ENCODE measurements around the gene PPRC1. TPM values are rescaled to one million over a fixed set of nuclear protein-coding genes. Genes with fewer than 3 reads are reported as not detected.

PPRC1 gene
- total RNA-seq, 1 experiment from 2014 or later = 79.4 TPM

DNA sequence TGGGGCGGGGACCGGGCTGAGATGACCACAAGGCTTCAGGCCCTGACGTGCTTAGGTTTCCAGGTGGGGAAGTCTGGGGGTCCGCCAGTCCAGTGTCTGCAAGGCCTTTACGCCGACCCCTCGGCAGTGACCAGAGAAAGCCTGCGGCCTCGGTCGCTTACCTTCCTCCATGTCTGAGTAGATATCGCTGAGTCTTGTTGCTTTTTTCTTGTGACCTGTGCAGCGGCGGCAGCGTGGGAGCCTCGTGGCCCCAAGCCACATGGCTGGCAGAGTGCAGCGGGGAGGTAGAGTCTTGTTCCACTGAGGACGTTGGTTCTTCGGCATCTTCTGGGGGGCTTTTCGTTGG, 19.7 kb downstream of the PPRC1 start:
- DNase-seq (ENCODE audit: low spot score) = no peak
- Mint-ChIP-seq H3K27me3 (ENCODE audit: low read depth) (no peaks in the 10 kb centered on the region), H3K9me3 (no peaks in the 10 kb centered on the region), H3K27ac (peak overlapping the region; percentile 98), H3K36me3 (peaks cover 68% of the 10 kb centered on the region), H3K4me3 (peak overlapping the region; percentile 98), H3K4me1 (peaks cover 24% of the 10 kb centered on the region)
- ChIA-PET POLR2A (interaction anchor here (1.0 to 1.5 kb wide), 5 partner anchors 13 to 97 kb away, joined by 3 to 9 read pairs (median 4); partner anchors contain the start of gene ARMH3), CTCF (interaction anchor here (0.9 to 3.6 kb wide), 11 partner anchors 13 to 312 kb away, joined by 3 to 18 read pairs (median 4); partner anchors contain the start of gene PPRC1)
- TF ChIP-seq, protein P1, sequence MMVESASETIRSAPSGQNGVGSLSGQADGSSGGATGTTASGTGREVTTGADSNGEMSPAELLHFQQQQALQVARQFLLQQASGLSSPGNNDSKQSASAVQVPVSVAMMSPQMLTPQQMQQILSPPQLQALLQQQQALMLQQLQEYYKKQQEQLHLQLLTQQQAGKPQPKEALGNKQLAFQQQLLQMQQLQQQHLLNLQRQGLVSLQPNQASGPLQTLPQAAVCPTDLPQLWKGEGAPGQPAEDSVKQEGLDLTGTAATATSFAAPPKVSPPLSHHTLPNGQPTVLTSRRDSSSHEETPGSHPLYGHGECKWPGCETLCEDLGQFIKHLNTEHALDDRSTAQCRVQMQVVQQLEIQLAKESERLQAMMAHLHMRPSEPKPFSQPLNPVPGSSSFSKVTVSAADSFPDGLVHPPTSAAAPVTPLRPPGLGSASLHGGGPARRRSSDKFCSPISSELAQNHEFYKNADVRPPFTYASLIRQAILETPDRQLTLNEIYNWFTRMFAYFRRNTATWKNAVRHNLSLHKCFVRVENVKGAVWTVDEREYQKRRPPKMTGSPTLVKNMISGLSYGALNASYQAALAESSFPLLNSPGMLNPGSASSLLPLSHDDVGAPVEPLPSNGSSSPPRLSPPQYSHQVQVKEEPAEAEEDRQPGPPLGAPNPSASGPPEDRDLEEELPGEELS (CRISPR knock-in tag; IDR thresholded peaks at IDR 0.05) = no peak
- TF ChIP-seq ZNF263 (CRISPR knock-in tag; IDR thresholded peaks at IDR 0.05; ENCODE audit: low read depth) (no peak), ZNF416 (CRISPR knock-in tag; IDR thresholded peaks at IDR 0.05) (no peak), ZNF121 (CRISPR knock-in tag; IDR thresholded peaks at IDR 0.05) (no peak), ESRRA (CRISPR knock-in tag; IDR thresholded peaks at IDR 0.05; ENCODE audit: borderline replicate concordance) (no peak), NR2C2 (CRISPR knock-in tag; IDR thresholded peaks at IDR 0.05) (no peak), GTF2I (CRISPR knock-in tag; conservative IDR thresholded peaks at IDR 0.05) (no peak), CREM (CRISPR knock-in tag; IDR thresholded peaks at IDR 0.05) (no peak), JUN (CRISPR knock-in tag; IDR thresholded peaks at IDR 0.05) (peak; percentile 64; the same call in 1 of the 2 replicates), HMGA2 (CRISPR knock-in tag; IDR thresholded peaks at IDR 0.05) (no peak), ATF1 (CRISPR knock-in tag; IDR thresholded peaks at IDR 0.05) (no peak)
- TF ChIP-seq, protein P2, sequence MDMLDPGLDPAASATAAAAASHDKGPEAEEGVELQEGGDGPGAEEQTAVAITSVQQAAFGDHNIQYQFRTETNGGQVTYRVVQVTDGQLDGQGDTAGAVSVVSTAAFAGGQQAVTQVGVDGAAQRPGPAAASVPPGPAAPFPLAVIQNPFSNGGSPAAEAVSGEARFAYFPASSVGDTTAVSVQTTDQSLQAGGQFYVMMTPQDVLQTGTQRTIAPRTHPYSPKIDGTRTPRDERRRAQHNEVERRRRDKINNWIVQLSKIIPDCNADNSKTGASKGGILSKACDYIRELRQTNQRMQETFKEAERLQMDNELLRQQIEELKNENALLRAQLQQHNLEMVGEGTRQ (CRISPR knock-in tag; IDR thresholded peaks at IDR 0.05) = no peak
- TF ChIP-seq, protein P3, sequence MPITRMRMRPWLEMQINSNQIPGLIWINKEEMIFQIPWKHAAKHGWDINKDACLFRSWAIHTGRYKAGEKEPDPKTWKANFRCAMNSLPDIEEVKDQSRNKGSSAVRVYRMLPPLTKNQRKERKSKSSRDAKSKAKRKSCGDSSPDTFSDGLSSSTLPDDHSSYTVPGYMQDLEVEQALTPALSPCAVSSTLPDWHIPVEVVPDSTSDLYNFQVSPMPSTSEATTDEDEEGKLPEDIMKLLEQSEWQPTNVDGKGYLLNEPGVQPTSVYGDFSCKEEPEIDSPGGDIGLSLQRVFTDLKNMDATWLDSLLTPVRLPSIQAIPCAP (CRISPR knock-in tag; IDR thresholded peaks at IDR 0.05) = no peak
- TF ChIP-seq, protein P4, sequence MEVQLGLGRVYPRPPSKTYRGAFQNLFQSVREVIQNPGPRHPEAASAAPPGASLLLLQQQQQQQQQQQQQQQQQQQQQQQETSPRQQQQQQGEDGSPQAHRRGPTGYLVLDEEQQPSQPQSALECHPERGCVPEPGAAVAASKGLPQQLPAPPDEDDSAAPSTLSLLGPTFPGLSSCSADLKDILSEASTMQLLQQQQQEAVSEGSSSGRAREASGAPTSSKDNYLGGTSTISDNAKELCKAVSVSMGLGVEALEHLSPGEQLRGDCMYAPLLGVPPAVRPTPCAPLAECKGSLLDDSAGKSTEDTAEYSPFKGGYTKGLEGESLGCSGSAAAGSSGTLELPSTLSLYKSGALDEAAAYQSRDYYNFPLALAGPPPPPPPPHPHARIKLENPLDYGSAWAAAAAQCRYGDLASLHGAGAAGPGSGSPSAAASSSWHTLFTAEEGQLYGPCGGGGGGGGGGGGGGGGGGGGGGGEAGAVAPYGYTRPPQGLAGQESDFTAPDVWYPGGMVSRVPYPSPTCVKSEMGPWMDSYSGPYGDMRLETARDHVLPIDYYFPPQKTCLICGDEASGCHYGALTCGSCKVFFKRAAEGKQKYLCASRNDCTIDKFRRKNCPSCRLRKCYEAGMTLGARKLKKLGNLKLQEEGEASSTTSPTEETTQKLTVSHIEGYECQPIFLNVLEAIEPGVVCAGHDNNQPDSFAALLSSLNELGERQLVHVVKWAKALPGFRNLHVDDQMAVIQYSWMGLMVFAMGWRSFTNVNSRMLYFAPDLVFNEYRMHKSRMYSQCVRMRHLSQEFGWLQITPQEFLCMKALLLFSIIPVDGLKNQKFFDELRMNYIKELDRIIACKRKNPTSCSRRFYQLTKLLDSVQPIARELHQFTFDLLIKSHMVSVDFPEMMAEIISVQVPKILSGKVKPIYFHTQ (CRISPR knock-in tag; IDR thresholded peaks at IDR 0.05) = 0 out of 2 replicates have a peak, but pooled peaks have one; percentile 34
- ATAC-seq = peak; percentile 1

DNA sequence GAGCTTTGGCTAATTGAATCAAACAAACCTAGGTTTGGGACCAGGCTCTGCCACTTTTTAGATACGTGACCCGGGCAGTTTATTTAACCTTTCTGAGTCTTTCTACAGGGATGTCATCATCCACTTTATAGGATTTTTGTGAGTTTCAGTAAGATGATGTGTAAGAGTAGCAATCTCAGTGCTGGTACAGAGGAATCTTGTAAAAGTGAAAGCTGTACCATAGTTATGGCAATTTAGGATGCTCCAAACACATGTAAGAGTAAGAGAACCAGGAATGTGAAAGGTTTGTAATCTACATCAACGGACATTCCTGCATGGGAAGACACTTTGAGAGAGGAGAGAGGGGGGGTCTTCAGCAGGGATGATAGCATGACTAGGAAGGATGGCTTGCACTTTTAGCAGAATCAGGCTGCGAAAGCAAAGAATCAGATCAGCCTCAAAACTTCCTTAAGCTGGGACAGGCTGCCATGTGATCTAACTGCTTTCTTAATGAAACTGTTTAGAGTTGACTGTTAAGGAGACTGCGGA, 20.3 kb downstream of the PPRC1 start:
- ATAC-seq = no peak
- CTCF ChIA-PET = interaction anchor here (3.6 kb wide), 1 partner anchor 16 kb away, joined by 18 read pairs; no protein-coding TSS in a partner anchor
- peak overlapping the region; percentile 98 for H3K4me3 Mint-ChIP-seq
- TF ChIP-seq, protein P4 (CRISPR knock-in tag; IDR thresholded peaks at IDR 0.05) = no peak
- TF ChIP-seq, protein P5, sequence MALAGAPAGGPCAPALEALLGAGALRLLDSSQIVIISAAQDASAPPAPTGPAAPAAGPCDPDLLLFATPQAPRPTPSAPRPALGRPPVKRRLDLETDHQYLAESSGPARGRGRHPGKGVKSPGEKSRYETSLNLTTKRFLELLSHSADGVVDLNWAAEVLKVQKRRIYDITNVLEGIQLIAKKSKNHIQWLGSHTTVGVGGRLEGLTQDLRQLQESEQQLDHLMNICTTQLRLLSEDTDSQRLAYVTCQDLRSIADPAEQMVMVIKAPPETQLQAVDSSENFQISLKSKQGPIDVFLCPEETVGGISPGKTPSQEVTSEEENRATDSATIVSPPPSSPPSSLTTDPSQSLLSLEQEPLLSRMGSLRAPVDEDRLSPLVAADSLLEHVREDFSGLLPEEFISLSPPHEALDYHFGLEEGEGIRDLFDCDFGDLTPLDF (CRISPR knock-in tag; IDR thresholded peaks at IDR 0.05) = no peak
- TF ChIP-seq PRRX2 (CRISPR knock-in tag; IDR thresholded peaks at IDR 0.05) = no peak
- TF ChIP-seq OVOL2 (CRISPR knock-in tag; IDR thresholded peaks at IDR 0.05; ENCODE audit: borderline replicate concordance) = no peak
- no peak for TF ChIP-seq SP1 (CRISPR knock-in tag; conservative IDR thresholded peaks at IDR 0.05)
- TF ChIP-seq, protein P6, sequence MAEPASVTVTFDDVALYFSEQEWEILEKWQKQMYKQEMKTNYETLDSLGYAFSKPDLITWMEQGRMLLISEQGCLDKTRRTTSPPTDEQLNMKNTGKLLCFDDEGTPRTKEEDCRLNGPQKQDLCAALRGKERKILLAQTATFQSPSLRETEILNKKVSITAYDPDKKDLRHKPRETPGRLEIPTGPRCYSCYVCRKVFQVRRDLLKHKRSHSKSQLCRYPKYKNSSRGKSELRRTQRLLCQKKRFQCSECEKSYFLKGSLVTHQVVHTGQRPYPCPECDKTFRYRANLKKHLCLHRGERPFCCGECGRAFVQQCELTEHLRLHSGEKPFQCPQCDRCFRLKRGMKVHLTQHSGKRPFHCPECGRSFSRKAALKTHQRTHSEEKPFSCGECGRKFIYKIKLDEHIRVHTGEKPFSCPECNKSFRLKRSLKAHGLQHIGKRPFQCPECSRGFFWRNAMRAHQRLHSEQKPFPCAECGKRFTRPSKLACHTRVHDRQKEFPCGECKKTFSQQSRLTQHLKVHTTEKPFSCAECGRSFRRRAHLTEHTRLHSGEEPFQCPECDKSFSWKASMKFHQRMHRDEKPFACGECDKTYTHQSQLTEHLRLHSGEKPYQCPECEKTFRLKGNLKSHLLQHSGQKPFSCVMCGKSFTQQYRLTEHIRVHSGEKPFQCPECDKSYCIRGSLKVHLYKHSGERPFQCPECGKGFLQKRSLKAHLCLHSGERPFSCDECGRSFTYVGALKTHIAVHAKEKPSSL (CRISPR knock-in tag; conservative IDR thresholded peaks at IDR 0.05) = no peak
- no peak for TF ChIP-seq JAZF1 (CRISPR knock-in tag; IDR thresholded peaks at IDR 0.05)
- no peak for TF ChIP-seq EMX1 (CRISPR knock-in tag; IDR thresholded peaks at IDR 0.05)
- TF ChIP-seq, protein P7, sequence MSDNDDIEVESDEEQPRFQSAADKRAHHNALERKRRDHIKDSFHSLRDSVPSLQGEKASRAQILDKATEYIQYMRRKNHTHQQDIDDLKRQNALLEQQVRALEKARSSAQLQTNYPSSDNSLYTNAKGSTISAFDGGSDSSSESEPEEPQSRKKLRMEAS (CRISPR knock-in tag; IDR thresholded peaks at IDR 0.05) = no peak
- no peak for TF ChIP-seq RORB (CRISPR knock-in tag; IDR thresholded peaks at IDR 0.05)

More for the DNA sequence above, 20.3 kb downstream of the PPRC1 start:
- no peak for DNase-seq (ENCODE audit: low spot score)
- H3K9me3 Mint-ChIP-seq = no peaks in the 10 kb centered on the region
- POLR2A ChIA-PET = interaction anchor here (1.5 kb wide), 1 partner anchor 17 kb away, joined by 3 read pairs; no protein-coding TSS in a partner anchor
- H3K36me3 Mint-ChIP-seq = peaks cover 68% of the 10 kb centered on the region
- H3K4me1 Mint-ChIP-seq = peaks cover 24% of the 10 kb centered on the region
- no peaks in the 10 kb centered on the region for H3K27me3 Mint-ChIP-seq (ENCODE audit: low read depth)
- H3K27ac Mint-ChIP-seq = peak overlapping the region; percentile 98

Data from WTC11 (cell line).